GM13976 (cell line): ENCODE results near the gene CDH20.

ENCODE experiments used
- DNase-seq: peaks from one replicate; pipeline ENCODE4 v3.0.0; 2012; ENCODE audit warnings: low spot score
- CTCF ChIP-seq: IDR thresholded peaks from 2 replicates; pipeline ENCODE4 v1.5.1; 2012; ENCODE audit warnings: borderline replicate concordance, mild to moderate bottlenecking; ENCODE audit not compliant: insufficient read depth; ENCODE audit errors: extremely low read depth, missing control alignments, control extremely low read depth
- in situ Hi-C: fragments of 300-500 bp; cut with MboI; formaldehyde crosslinking; loops from one replicate; pipeline ENCODE4 v1.12.0; 2022; ENCODE audit warnings: low sequenced_read_pairs, mixed read lengths, inconsistent platforms; ENCODE audit not compliant: unreplicated experiment

CDH20 gene

GRCh38 chr18:61475931-61476330 lies 142.7 kb downstream of the CDH20 start:
- no peak for DNase-seq
- in situ Hi-C loops, result loop anchor here (25.0 kb wide), 2 partner anchors 139 to 389 kb away; partner anchors contain the start of gene CDH20

GRCh38 chr18:61489334-61489733 lies 156.1 kb downstream of the CDH20 start:
- in situ Hi-C loops, result loop anchor here (25.0 kb wide), 2 partner anchors 152 to 402 kb away; partner anchors contain the start of gene CDH20
- no peak for TF ChIP-seq CTCF
- no peak for DNase-seq

More at GRCh38 chr18:61475931-61476330, 142.7 kb downstream of the CDH20 start:
- TF ChIP-seq CTCF, result no peak

GRCh38 chr18:61496374-61496773 lies 163.1 kb downstream of the CDH20 start:
- TF ChIP-seq CTCF, result no peak
- in situ Hi-C loops, result loop anchor here (25.0 kb wide), 2 partner anchors 159 to 409 kb away; partner anchors contain the start of gene CDH20
- no peak for DNase-seq

- in situ Hi-C loops, result loop anchor here (25.0 kb wide), 2 partner anchors 160 to 410 kb away; partner anchors contain the start of gene CDH20
- no peak for TF ChIP-seq CTCF
- DNase-seq, result no peak
Observed at GRCh38 chr18:61497422-61497821, 164.2 kb downstream of the CDH20 start.

GRCh38 chr18:61502472-61502871 lies 169.2 kb downstream of the CDH20 start:
- TF ChIP-seq CTCF, result peak; percentile 45
- in situ Hi-C loops, result no loop called here
- peak; percentile 50 for DNase-seq

GRCh38 chr18:61503688-61504087 lies 170.5 kb downstream of the CDH20 start:
- no peak for TF ChIP-seq CTCF
- no peak for DNase-seq
- in situ Hi-C loops, result no loop called here

- in situ Hi-C loops, result no loop called here
- DNase-seq, result no peak
Observed at GRCh38 chr18:61528961-61529360, 195.7 kb downstream of the CDH20 start.

More at GRCh38 chr18:61528961-61529360, 195.7 kb downstream of the CDH20 start:
- TF ChIP-seq CTCF, result no peak
